GM12874 (cell line): ENCODE data around the gene AP3S1.

Source experiments
- CTCF ChIP-seq: IDR thresholded peaks from 2 replicates; pipeline ENCODE4 v1.5.1; 2011; ENCODE audit warnings: low read depth, mild to moderate bottlenecking, control low read depth, low read length, moderate library complexity; ENCODE audit not compliant: insufficient read depth

The AP3S1 gene

GRCh38 chr5:115829913-115830312 is 11.8 kb upstream of the AP3S1 start:
- no peak for TF ChIP-seq CTCF

- peak; percentile 56; the same call in 1 of the 2 replicates for TF ChIP-seq CTCF
Measured at GRCh38 chr5:115831163-115831768, 10.5 kb upstream of the AP3S1 start.

- no peak for TF ChIP-seq CTCF
Measured at GRCh38 chr5:115835481-115835880, 6.3 kb upstream of the AP3S1 start.

- peak; percentile 28; the same call in 1 of the 2 replicates for TF ChIP-seq CTCF
Measured at GRCh38 chr5:115838885-115839518, 2.7 kb upstream of the AP3S1 start.

GRCh38 chr5:115840873-115841272 is 862 bp upstream of the AP3S1 start:
- TF ChIP-seq CTCF = no peak

- peak; percentile 20; the same call in 1 of the 2 replicates for TF ChIP-seq CTCF
Measured at GRCh38 chr5:115842089-115842935, 577 bp downstream of the AP3S1 start.

GRCh38 chr5:115842952-115843351 is 1.2 kb downstream of the AP3S1 start:
- no peak for TF ChIP-seq CTCF
